Activated T-helper 1 cell treated with anti-CD3 and anti-CD28 coated beads, Interleukin-12 subunit alpha, Interleukin-12 subunit beta, Interleukin-2, Interleukin-4 antibody, amounts not matched to agents 30 ng/mL and 10 ng/mL and 1 ng/mL, durations not matched to agents 14 hours and 24 hours and 36 hours (primary cell): Measurements from ENCODE around the gene CASP9. TPM values are rescaled to one million over a fixed set of nuclear protein-coding genes. Genes with fewer than 3 reads are reported as not detected.
"Not testable (repeated sequence)": the region's sequence is repeated elsewhere in the genome, so short reads cannot be mapped to it uniquely, and the experiment has no call there.

Experiments
- DNase-seq: peaks from one replicate; pipeline ENCODE4 v3.0.0; 2021; ENCODE audit warnings: low spot score
- H3K27ac Mint-ChIP-seq: one replicate; pipeline ENCODE4 v1.8.0; 2021; ENCODE audit warnings: mild to moderate bottlenecking, mixed read lengths
- H3K27me3 Mint-ChIP-seq: one replicate; pipeline ENCODE4 v1.8.0; 2022; ENCODE audit warnings: mild to moderate bottlenecking, moderate library complexity, mixed read lengths; ENCODE audit not compliant: insufficient read depth
- H3K36me3 Mint-ChIP-seq: one replicate; pipeline ENCODE4 v1.8.0; 2021; ENCODE audit warnings: low read depth, mixed read lengths
- H3K4me1 Mint-ChIP-seq: one replicate; pipeline ENCODE4 v1.8.0; 2021; ENCODE audit warnings: low read depth, mixed read lengths
- H3K4me3 Mint-ChIP-seq: one replicate; pipeline ENCODE4 v1.8.0; 2021; ENCODE audit warnings: mild to moderate bottlenecking, moderate library complexity, mixed read lengths
- H3K9me3 Mint-ChIP-seq: one replicate; pipeline ENCODE4 v1.8.0; 2021; ENCODE audit warnings: mixed read lengths
- intact Hi-C: fragments of 100-400 bp; cut with micrococcal nuclease; formaldehyde crosslinking; loops from one replicate; pipeline ENCODE4 v1.15.1; 2024
- total RNA-seq: library from RNA; stranded (reverse); gene quantifications from 2 replicates; pipeline ENCODE4 v1.2.3, GENCODE V29; 2022

The CASP9 gene
- total RNA-seq, 1 donor from 2014 or later = 21.0 TPM

DNA sequence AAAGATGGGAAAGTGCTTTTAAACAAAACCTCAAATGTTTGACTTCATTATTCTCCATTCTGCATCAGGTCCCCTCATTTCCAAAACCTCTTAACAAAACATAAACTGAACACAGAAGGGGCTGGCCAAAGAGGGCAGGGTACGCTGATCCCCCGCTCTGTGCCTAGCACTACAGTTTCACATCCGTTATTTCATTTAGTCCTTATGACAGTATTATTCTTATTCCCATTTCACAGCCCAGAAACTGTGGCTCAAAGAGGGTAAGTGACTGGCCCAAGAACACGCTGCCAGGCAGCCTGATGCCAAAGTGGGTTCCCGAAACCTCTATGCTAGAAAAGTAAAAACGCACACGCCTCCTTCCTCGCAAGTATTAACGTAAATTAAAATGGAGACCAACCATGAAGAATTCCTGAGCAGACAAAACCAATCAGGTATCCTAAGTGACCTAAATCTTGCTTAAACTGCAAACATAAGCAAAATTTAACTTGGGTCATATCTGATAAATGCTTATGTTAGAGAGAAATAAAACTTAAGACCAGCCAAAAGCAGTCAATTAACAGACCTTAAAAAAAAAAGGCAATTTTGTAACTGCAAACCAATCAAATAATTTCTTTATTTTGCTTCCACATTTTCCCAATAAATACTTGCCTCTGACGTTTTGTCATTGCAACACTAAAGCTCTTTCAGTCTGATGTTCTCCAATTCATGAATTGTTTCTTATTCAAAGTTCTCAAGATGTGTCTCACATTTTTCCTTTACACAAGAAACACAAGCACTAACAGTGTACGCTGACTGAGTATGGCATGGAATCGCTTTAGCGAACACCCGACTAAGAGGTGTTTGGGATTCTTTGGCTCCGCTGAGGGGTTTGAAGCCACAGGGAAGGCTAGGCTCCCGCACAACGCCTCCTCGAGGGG lies 653 bp downstream of the CASP9 start:
- Mint-ChIP-seq H3K4me3 (peak overlapping the region; percentile 83), H3K4me1 (peaks cover 65% of the 10 kb centered on the region), H3K27me3 (no peaks in the 10 kb centered on the region), H3K27ac (peak overlapping the region; percentile 95), H3K36me3 (peaks cover 12% of the 10 kb centered on the region), H3K9me3 (no peaks in the 10 kb centered on the region)
- DNase-seq = no peak
- intact Hi-C loops = loop anchor here (1.0 to 10.0 kb wide), 4 partner anchors 114 to 1911 kb away; partner anchors contain the start of genes EFHD2, RCC2 and SZRD1

DNA sequence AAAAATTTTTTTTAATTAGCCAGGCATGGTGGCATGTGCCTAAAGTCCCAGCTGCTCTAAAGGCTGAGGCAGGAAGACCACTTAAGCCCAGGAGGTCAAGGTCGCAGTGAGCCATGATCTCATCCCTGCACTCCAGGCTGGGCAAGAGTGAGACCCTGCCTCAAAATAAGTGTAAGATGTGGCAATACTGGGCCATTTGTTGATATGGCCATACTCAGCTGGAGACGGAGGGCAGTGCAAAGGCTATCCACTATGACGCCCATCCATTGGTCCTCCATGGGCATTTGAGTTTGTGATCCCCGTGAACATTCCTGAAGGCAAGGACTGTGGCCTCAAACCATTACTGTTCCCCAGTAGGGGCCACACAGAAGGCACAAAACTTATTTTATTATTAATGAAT lies 1.5 kb downstream of the CASP9 start:
- no peak overlapping the region for H3K27ac Mint-ChIP-seq
- intact Hi-C loops = loop anchor here (5.0 to 10.0 kb wide), 2 partner anchors 175 to 1912 kb away; partner anchors contain the start of gene RCC2
- H3K9me3 Mint-ChIP-seq = no peaks in the 10 kb centered on the region
- H3K36me3 Mint-ChIP-seq = peaks cover 20% of the 10 kb centered on the region
- no peaks in the 10 kb centered on the region for H3K27me3 Mint-ChIP-seq
- H3K4me1 Mint-ChIP-seq = peaks cover 65% of the 10 kb centered on the region
- H3K4me3 Mint-ChIP-seq = peak overlapping the region; percentile 27
- DNase-seq = no peak

DNA sequence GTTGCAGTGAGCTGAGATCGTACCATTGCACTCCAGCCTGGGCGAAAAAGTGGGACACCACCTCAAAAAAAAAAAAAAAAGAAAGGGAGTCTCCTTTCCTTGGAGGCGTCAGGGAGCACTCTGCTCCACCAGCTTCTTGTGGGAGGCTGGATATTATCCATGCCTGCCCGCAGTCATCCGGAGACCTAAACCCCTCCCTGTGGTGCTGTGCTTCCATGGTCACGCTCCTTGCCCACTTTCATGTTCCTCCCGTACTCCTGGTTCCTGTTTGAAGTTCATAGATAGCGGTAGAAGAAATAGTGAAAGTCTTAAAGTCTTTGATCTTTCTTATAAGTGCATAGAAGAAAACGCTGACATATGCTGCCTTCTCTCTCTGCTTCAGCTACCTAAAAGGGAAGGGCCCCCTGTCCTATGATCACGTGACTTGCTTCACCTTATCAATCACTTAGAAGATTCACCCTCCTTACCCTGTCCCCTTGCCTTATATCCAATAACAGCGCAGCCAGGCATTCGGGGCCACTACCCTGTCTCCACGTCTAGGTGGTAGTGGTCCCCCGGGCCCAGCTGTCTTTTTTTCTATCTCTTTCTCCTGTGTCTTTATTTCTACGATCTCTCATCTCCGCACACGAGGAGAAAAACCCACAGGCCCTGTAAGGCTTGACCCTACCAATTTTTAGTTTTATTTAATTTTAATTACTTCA lies 2.7 kb downstream of the CASP9 start:
- intact Hi-C loops = loop anchor here (5.0 to 10.0 kb wide), 2 partner anchors 174 to 1913 kb away; partner anchors contain the start of gene RCC2
- peak overlapping the region; percentile 43 for H3K27ac Mint-ChIP-seq
- not testable (repeated sequence) for DNase-seq, H3K27me3 Mint-ChIP-seq, H3K9me3 Mint-ChIP-seq
- H3K4me1 Mint-ChIP-seq = peaks cover 69% of the 10 kb centered on the region
- H3K4me3 Mint-ChIP-seq = peak overlapping the region; percentile 29
- peaks cover 32% of the 10 kb centered on the region for H3K36me3 Mint-ChIP-seq

DNA sequence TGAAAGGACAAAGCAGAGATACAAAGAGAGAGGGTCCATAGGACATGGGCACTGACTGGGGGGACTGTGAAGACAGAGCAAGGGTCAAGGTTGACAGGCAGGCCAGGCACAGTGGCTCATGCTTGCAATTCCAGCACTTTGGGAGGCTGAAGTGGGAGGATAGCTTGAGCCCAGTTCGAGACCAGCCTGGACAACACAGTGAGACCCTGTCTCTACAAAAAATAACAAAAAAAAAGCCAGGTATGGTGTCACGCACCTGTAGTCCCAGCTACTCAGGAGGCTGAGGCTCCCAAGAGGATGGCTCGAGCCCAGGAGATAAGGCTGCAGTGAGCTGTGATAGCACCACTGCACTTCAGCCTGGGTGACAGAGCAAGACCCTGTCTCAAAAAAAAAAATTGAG lies 4.4 kb downstream of the CASP9 start:
- peaks cover 39% of the 10 kb centered on the region for H3K36me3 Mint-ChIP-seq
- H3K4me3 Mint-ChIP-seq = no peak overlapping the region
- peaks cover 65% of the 10 kb centered on the region for H3K4me1 Mint-ChIP-seq
- H3K27ac Mint-ChIP-seq = no peak overlapping the region
- H3K9me3 Mint-ChIP-seq = no peaks in the 10 kb centered on the region
- no peak for DNase-seq
- intact Hi-C loops = loop anchor here (5.0 to 10.0 kb wide), 2 partner anchors 172 to 1915 kb away; partner anchors contain the start of gene RCC2
- no peaks in the 10 kb centered on the region for H3K27me3 Mint-ChIP-seq

DNA sequence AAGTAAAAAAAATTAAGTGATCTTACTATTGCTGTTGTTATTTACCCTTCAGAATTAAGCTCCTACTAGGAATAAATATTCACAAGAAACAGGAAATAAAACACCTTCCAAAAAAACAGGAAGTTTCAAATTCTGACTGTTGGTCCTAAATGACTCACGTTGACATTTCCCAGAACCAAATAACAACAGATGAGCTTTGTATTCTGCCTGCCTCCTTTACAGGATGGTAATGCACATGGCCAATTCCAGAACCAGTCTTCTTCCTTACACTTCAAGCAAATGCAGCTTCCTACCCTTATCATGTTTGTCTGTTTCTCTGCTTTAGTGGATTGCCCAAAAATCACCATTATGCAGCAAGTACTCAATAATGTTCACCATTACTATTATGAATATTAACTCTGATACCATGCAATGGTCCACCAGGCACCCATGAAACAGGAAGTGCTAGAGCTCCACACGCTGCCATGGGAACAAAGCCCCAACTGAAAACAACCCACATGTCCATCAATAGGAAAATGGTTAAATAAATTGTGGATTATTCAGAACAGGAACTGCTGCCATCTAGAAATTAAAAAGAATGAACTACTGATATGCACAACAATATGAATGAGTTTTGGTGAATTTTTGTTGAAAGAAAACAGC lies 8.9 kb downstream of the CASP9 start:
- H3K4me1 Mint-ChIP-seq = peaks cover 64% of the 10 kb centered on the region
- peak overlapping the region; percentile 93 for H3K27ac Mint-ChIP-seq
- peak overlapping the region; percentile 67 for H3K4me3 Mint-ChIP-seq
- intact Hi-C loops = no loop called here
- no peaks in the 10 kb centered on the region for H3K9me3 Mint-ChIP-seq
- peaks cover 61% of the 10 kb centered on the region for H3K36me3 Mint-ChIP-seq
- no peaks in the 10 kb centered on the region for H3K27me3 Mint-ChIP-seq
- no peak for DNase-seq

DNA sequence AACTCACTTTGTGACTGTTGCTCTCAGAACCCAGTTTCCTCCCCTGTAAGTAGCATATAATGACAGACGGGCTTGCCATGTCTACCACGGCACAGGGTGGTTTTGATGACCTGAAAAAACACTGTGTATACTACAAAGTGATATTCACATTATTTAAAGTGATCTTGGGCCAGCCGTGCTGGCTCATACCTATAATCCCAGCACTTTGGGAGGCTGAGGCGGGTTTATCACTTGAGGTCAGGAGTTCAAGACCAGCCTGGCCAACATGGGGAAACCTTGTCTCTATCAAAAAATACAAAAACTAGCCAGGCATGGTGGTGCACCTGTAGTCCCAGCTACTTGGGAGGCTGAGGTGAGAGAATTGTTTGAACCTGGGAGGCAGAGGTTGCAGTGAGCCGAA lies 9.5 kb downstream of the CASP9 start:
- Mint-ChIP-seq H3K4me1 (peaks cover 63% of the 10 kb centered on the region), H3K36me3 (peaks cover 61% of the 10 kb centered on the region), H3K27ac (peak overlapping the region; percentile 72)
- H3K27me3 Mint-ChIP-seq, H3K4me3 Mint-ChIP-seq, DNase-seq, intact Hi-C loops, H3K9me3 Mint-ChIP-seq: not testable (repeated sequence)

DNA sequence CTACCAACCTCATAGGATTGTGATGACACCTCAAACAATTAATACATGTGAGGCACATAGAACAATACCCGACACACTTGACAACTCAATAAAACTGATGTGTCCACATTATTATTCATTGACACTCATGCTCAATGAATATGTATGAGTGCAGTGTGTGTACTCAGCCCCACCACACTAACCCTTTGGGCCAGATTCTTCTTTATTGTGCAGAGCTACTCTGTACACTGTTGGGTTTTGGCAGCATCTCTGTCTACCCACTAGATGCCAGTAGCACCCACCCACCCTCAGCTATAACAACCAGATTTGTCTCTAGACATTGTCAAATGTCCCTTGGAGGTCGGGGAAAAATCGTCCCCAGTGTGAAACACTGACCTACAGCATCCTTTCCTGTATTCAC lies 10.1 kb downstream of the CASP9 start:
- Mint-ChIP-seq H3K36me3 (peaks cover 60% of the 10 kb centered on the region), H3K9me3 (no peaks in the 10 kb centered on the region), H3K27me3 (no peaks in the 10 kb centered on the region), H3K27ac (peak overlapping the region; percentile 72), H3K4me3 (no peak overlapping the region), H3K4me1 (peaks cover 59% of the 10 kb centered on the region)
- no peak for DNase-seq
- intact Hi-C loops = no loop called here

DNA sequence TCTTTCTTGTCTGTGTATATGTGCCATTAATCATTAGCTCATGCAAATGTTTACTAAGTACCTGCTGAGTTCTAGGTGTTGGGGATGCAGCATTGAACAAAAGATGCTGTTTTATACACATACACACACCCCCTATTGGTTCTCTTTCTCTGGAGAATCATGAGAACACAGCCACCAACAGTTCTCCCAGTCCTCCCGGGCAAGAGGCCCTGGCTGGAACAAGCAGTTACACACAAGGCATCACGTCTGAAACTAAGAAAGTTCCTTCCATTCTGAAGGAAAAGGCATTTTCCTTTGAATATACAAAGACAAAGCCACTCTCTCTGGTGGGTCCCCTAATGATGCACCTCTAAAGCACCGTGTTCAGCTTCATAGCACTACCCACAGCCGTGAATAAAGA lies 10.8 kb downstream of the CASP9 start:
- no peak for DNase-seq
- Mint-ChIP-seq H3K27me3 (no peaks in the 10 kb centered on the region), H3K4me3 (no peak overlapping the region), H3K4me1 (peaks cover 54% of the 10 kb centered on the region), H3K27ac (no peak overlapping the region), H3K36me3 (peaks cover 56% of the 10 kb centered on the region), H3K9me3 (no peaks in the 10 kb centered on the region)
- intact Hi-C loops = no loop called here

DNA sequence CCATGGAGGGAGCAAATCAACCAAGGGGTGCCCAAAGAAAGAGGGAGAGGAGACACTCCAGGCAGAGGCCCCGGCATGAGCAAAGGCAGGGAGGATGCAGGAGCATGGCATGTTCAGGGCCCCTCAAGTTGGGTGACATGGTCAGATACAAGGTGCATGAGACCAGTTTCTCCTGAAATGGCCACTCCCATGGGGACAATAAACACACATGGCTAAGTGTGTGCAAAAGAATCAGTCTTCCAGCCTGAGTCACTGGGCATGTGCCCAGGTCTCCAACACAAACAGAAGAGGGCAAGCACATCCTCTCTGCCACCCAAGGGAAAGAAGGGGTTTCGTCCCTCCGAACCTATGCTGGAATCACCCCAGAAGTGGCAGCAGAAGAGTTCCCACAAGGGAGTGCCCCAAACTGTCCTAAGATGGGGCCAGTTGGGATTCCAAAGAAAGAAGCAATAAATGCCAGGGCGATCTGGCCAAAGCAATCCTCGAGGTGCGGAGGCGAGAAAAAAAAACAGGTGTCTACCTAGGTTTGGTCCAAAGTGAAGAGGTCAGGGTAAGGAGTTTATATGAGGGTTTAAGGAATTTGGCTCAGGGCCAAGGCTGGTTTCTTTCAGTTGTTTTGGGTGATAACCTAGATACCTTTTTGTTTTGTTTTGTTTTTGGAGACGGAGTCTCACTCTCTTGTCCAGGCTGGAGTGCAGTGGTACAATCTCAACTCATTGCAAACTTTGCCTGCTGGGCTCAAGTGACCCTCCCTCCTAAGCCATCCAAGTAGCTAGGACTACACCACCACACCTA lies 13.2 kb downstream of the CASP9 start:
- Mint-ChIP-seq H3K9me3 (no peaks in the 10 kb centered on the region), H3K36me3 (peaks cover 39% of the 10 kb centered on the region), H3K4me3 (no peak overlapping the region), H3K4me1 (peaks cover 36% of the 10 kb centered on the region), H3K27me3 (no peaks in the 10 kb centered on the region), H3K27ac (peak overlapping the region; percentile 66)
- intact Hi-C loops = no loop called here
- no peak for DNase-seq

DNA sequence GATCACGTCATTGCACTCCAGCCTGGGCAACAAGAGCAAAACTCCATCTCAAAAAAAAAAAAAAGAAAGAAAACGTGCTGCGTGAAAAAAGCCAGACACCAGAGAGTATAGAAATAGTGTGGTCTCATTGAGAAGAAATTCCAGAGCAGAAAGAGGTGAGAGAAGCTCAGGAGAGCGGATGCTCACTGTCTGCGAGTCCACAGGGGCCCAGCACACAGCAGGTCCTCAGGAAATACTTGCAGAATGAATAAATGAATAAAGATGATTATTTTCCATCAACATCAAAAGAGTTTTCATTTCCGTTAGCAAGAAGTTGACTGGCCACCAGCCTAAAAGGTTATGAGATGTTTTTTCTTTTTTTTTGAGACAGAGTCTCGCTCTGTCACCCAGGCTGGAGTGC lies 14.4 kb downstream of the CASP9 start:
- Mint-ChIP-seq H3K27me3 (no peaks in the 10 kb centered on the region), H3K4me3 (no peak overlapping the region), H3K4me1 (peaks cover 28% of the 10 kb centered on the region), H3K9me3 (no peaks in the 10 kb centered on the region), H3K36me3 (peaks cover 32% of the 10 kb centered on the region), H3K27ac (no peak overlapping the region)
- no peak for DNase-seq
- intact Hi-C loops = no loop called here

DNA sequence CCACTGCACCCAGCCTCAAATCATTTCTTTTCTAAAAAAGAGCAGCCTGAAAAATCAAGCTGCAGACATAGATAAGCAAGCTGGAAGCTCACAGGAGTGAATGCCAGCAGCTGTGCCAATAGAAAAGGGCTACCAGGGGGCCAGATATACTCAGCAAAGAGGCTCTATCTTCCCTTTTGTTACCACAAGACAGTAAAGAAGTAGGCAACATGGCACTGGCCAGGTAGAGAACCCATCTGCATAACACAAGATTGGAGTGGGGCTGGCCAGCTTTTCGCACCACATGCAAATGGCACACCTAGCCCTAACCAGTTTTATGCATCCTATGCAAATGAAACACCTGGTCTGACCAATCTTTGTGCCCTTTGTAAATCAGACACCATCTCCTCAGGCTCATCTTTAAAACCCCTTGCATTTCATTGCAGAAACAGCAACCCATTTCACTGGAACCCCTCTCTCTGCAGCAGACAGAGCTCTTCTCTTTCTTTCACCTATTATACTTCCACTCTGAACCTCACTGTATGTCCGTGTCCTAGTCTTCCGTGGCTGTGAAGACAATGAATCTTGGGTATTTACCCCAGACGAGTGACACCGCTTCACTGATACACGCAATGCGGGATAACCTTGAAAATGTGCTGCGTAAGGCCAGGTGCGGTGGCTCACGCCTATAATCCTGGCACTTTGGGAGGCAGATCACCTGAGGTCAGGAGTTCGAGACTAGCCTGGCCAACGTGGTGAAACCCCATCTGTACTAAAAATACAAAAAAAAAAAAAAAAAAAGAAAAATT lies 15.1 kb downstream of the CASP9 start:
- intact Hi-C loops = no loop called here
- Mint-ChIP-seq H3K27ac (no peak overlapping the region), H3K9me3 (no peaks in the 10 kb centered on the region), H3K27me3 (no peaks in the 10 kb centered on the region), H3K4me1 (peaks cover 21% of the 10 kb centered on the region), H3K4me3 (no peak overlapping the region), H3K36me3 (peaks cover 25% of the 10 kb centered on the region)
- no peak for DNase-seq
